Gastroesophageal sphincter (tissue), 3 donors: ENCODE data around the gene APOOL.

ENCODE experiments used
- CTCF ChIP-seq, 4 experiments: fragments of 200-600 bp in 2 of 4; fragments of 450-650 bp in 2 of 4; sonication (generic) in 1 of 4; IDR thresholded peaks; one replicate each; pipeline ENCODE4 v1.5.1; 2017 to 2019; ENCODE audit warnings: antibody characterized with exemption in 4 of 4, mild to moderate bottlenecking in 2 of 4, moderate library complexity in 2 of 4
- EP300 ChIP-seq: sonication (generic); formaldehyde crosslinking; IDR thresholded peaks from one replicate; pipeline ENCODE4 v1.6.1; 2017; ENCODE audit warnings: antibody characterized with exemption, mild to moderate bottlenecking
- POLR2A ChIP-seq, 2 donors: fragments of 450-650 bp; IDR thresholded peaks; one replicate each; pipeline ENCODE4 v1.6.1; 2017; ENCODE audit warnings: antibody characterized with exemption in 2 of 2, mild to moderate bottlenecking in 2 of 2, moderate library complexity in 1 of 2
- POLR2AphosphoS5 ChIP-seq: sonication (generic); formaldehyde crosslinking; IDR thresholded peaks from one replicate; pipeline ENCODE4 v1.6.1; 2017; ENCODE audit warnings: antibody characterized with exemption

GRCh38 chrX:85031505-85031904 lies 27.8 kb downstream of the APOOL start:
- TF ChIP-seq CTCF (IDR thresholded peaks at IDR 0.05) (no peak), POLR2A (IDR thresholded peaks at IDR 0.05) (no peak), POLR2AphosphoS5 (peak; percentile 64), EP300 (no peak)
